ENCODE data around the gene CHIT1. TPM values are rescaled to one million over a fixed set of nuclear protein-coding genes. Genes with fewer than 3 reads are reported as not detected.

Gene CHIT1
- total and polyA plus RNA-seq, 2 of the 13 experiments (the other 11 are each of a cell fraction or from before 2014, with no cell fraction given): not detected

- Histone ChIP-seq H3K27me3 (ENCODE audit: control insufficient read depth in 1 of 2, insufficient read depth in 2 of 2, low read length in 2 of 2) (no peaks in the 10 kb centered on the region; a peak in 1 of 5 replicates), H3K9ac (ENCODE audit: insufficient read depth, low read depth, low read length) (no peak overlapping the region), H2AFZ (ENCODE audit: low read length) (no peak overlapping the region), H3K4me3 (replicated peaks in 1 of 3; ENCODE audit: insufficient read depth in 1 of 3, low read depth in 2 of 3, low read length in 3 of 3) (no peak overlapping the region), H3K36me3 (replicated peaks in 1 of 2; ENCODE audit: control insufficient read depth in 1 of 2, insufficient read depth in 2 of 2, low read length in 2 of 2) (no peaks in the 10 kb centered on the region), H3K79me2 (ENCODE audit: insufficient read depth, low read length) (no peaks in the 10 kb centered on the region), H3K4me2 (ENCODE audit: low read depth, low read length) (no peak overlapping the region), H4K20me1 (ENCODE audit: insufficient read depth, low read length) (no peaks in the 10 kb centered on the region), H3K4me1 (ENCODE audit: insufficient read depth, low read length) (peaks cover 5% of the 10 kb centered on the region), H3K27ac (ENCODE audit: extremely low read length, insufficient read depth, low read length) (no peak overlapping the region), H3K9me3 (ENCODE audit: low read length) (no peaks in the 10 kb centered on the region)
- CTCF ChIA-PET (ENCODE audit: low intra/inter-chr PET ratio, low total read pairs): no interaction called here
- ATAC-seq (no peak), DNase-seq (ENCODE audit: low spot score) (no peak), FAIRE-seq (no peak)
- 21% methylated on average over 5 of the region's 5 CpGs for WGBS (ENCODE audit: low lambda C conversion rate)
- no TSS peak for BruUV-seq (replicated peaks)
- TF ChIP-seq MED8 (CRISPR knock-in tag; IDR thresholded peaks at IDR 0.05; ENCODE audit: insufficient replicate concordance) (no peak), YEATS4 (CRISPR knock-in tag; IDR thresholded peaks at IDR 0.05; ENCODE audit: borderline replicate concordance) (no peak), ATM (IDR thresholded peaks at IDR 0.05; ENCODE audit: borderline replicate concordance) (no peak), MTF1 (CRISPR knock-in tag; IDR thresholded peaks at IDR 0.05) (no peak), KAT2B (IDR thresholded peaks at IDR 0.05; ENCODE audit: borderline replicate concordance, low read depth, low read length) (no peak), TGIF2 (CRISPR knock-in tag; IDR thresholded peaks at IDR 0.05) (no peak), HOMEZ (CRISPR knock-in tag; IDR thresholded peaks at IDR 0.05; ENCODE audit: low read depth) (no peak), ZNF3 (CRISPR knock-in tag; IDR thresholded peaks at IDR 0.05) (no peak), SIN3A (IDR thresholded peaks at IDR 0.05; ENCODE audit: borderline replicate concordance, low read depth, low read length) (no peak), ZFP36 (IDR thresholded peaks at IDR 0.05; ENCODE audit: borderline replicate concordance, low read depth, low read length, partially characterized antibody) (no peak), ZNF678 (CRISPR knock-in tag; IDR thresholded peaks at IDR 0.05) (no peak), JDP2 (CRISPR knock-in tag; IDR thresholded peaks at IDR 0.05; ENCODE audit: borderline replicate concordance) (no peak), ZNF761 (CRISPR knock-in tag; conservative IDR thresholded peaks at IDR 0.05) (no peak), PBX3 (CRISPR knock-in tag; IDR thresholded peaks at IDR 0.05; ENCODE audit: borderline replicate concordance) (no peak)
- TF ChIP-seq, protein P1, sequence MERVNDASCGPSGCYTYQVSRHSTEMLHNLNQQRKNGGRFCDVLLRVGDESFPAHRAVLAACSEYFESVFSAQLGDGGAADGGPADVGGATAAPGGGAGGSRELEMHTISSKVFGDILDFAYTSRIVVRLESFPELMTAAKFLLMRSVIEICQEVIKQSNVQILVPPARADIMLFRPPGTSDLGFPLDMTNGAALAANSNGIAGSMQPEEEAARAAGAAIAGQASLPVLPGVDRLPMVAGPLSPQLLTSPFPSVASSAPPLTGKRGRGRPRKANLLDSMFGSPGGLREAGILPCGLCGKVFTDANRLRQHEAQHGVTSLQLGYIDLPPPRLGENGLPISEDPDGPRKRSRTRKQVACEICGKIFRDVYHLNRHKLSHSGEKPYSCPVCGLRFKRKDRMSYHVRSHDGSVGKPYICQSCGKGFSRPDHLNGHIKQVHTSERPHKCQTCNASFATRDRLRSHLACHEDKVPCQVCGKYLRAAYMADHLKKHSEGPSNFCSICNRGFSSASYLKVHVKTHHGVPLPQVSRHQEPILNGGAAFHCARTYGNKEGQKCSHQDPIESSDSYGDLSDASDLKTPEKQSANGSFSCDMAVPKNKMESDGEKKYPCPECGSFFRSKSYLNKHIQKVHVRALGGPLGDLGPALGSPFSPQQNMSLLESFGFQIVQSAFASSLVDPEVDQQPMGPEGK (CRISPR knock-in tag; IDR thresholded peaks at IDR 0.05): no peak
- in situ Hi-C loops (cut with HindIII; ENCODE audit: extremely low pct_ligation_motif_present, low pct_unique_long_range_greater_than_20kb) (no loop called here), intact Hi-C loops (cut with micrococcal nuclease; ENCODE audit: unreplicated experiment) (no loop called here)
- POLR2A ChIA-PET: no interaction called here
Measured at GRCh38 chr1:203239526-203240305, 10.2 kb upstream of the CHIT1 start.

All from HepG2 (cell line).